ENCODE data around the gene NUTM2F.
A peak's percentile ranks its signal among the peaks of the same experiment; 100 is the strongest.
"Not testable (repeated sequence)": the region's sequence is repeated elsewhere in the genome, so short reads cannot be mapped to it uniquely, and the experiment has no call there.

Gene NUTM2F

DNA sequence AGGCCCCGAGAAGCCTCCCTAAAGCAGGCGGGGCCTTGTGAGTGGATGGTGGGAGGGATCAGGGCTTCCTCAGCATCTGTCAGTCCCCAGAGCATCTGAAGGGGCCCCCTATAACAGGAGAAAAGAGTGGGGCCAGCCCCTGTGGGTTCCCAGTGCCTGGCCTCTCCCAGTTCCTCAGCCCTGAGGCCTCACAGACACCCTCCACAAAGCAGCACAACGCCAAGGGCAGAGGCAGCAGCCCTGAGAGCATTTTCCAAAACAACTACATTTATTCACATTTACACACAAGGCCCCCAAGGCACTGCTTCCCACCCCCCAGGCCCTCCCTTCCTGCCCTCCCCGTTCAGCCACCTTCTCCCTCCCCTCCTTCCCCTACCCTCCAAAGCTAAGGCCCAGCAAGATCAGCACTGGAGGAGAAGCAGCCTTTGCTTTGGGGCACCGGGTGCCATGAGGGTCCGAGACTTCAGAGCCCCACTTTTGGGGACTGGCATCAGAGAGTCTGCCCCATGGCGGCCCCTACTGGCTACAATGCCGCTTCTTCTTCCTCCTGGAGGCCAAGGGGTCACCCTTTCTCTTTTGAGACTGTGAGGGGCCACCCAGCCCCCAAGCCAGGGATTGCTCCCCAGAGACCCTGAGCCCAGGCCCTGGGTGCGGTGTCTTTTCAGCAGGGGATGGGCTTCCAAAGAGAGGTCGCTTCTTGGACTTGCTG is 10.3 kb downstream of the NUTM2F start:
- H3K4me3 ChIP-seq (ENCODE audit: low read length); DNase-seq (ENCODE audit: low read depth): not testable (repeated sequence)

DNA sequence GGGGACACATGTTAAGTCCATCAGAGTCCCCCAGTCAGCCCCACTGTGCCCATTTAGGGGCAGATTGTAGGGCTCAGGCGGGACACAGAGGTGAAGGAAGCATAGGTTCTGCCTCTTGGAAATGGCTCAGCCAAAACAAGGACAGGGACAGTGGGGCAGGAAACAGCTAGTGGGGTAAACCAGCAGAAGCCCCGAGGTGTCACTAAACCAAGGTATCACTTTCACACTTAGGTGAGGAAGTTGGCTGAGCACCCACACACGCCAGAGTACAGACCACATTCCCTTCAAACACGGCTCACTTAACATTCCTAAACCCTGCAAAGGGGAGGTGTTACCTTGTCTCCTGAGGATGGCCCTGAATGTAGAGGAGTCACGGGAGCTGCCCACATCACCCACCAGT is 12.2 kb downstream of the NUTM2F start:
- H3K4me3 ChIP-seq (ENCODE audit: low read length); DNase-seq (ENCODE audit: low read depth): not testable (repeated sequence)

- not testable (repeated sequence) for H3K4me3 ChIP-seq (ENCODE audit: low read length); DNase-seq (ENCODE audit: low read depth)
Measured at GRCh38 chr9:94315034-94315984, 13.1 kb downstream of the NUTM2F start.

DNA sequence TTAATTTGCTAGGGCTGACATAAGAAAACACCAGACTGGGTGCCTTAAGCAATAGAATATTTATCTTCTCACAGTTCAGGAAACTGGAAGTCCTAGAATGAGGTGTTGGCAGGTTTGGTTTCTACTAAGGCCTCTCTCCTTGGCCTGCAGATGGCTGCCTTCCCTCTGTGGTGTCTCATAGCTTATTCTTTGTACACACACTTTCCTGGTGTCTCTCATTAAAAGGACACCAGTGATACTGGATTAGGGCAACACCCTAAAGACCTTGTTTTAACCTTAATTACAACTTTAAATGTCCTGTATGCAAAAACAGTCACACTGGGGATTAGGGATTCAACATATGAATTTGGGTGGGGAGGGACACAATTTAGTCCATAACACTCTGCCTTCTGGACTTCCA is 25.1 kb downstream of the NUTM2F start:
- TF ChIP-seq, protein P1, sequence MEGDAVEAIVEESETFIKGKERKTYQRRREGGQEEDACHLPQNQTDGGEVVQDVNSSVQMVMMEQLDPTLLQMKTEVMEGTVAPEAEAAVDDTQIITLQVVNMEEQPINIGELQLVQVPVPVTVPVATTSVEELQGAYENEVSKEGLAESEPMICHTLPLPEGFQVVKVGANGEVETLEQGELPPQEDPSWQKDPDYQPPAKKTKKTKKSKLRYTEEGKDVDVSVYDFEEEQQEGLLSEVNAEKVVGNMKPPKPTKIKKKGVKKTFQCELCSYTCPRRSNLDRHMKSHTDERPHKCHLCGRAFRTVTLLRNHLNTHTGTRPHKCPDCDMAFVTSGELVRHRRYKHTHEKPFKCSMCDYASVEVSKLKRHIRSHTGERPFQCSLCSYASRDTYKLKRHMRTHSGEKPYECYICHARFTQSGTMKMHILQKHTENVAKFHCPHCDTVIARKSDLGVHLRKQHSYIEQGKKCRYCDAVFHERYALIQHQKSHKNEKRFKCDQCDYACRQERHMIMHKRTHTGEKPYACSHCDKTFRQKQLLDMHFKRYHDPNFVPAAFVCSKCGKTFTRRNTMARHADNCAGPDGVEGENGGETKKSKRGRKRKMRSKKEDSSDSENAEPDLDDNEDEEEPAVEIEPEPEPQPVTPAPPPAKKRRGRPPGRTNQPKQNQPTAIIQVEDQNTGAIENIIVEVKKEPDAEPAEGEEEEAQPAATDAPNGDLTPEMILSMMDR (IDR thresholded peaks at IDR 0.05; ENCODE audit: insufficient read depth, low read depth, low read length, missing control alignments): no peak
- no peak for DNase-seq (ENCODE audit: low read depth)

DNA sequence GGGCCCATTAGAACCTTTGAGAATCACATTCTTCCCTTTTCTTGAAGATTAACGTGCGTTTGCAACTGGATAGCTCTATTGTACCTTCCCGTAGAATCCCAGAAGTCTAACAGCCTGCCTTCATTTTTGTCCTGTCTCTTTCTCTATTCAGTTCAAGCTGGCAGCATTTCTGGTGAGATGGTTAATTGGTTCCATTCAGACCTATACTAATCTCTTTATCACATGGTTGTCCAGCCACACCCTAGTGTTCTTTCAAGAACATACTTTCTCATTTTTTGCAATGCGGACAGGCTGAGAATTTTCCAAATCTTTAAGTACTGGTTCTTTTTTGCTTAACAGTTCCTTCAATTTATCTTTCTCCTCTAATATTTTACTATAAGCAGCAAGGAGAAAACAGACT is 26.0 kb downstream of the NUTM2F start:
- DNase-seq (ENCODE audit: low read depth): no peak
- H3K4me3 ChIP-seq (ENCODE audit: low read length): no peak overlapping the region
- TF ChIP-seq, protein P1 (IDR thresholded peaks at IDR 0.05; ENCODE audit: insufficient read depth, low read depth, low read length, missing control alignments): no peak

More for the DNA sequence above, 25.1 kb downstream of the NUTM2F start:
- no peak overlapping the region for H3K4me3 ChIP-seq (ENCODE audit: low read length)

- DNase-seq (ENCODE audit: low read depth): no peak
- no peak overlapping the region for H3K4me3 ChIP-seq (ENCODE audit: low read length)
- TF ChIP-seq, protein P1 (IDR thresholded peaks at IDR 0.05; ENCODE audit: insufficient read depth, low read depth, low read length, missing control alignments): no peak
Measured at GRCh38 chr9:94301583-94301982, 26.9 kb downstream of the NUTM2F start.

DNA sequence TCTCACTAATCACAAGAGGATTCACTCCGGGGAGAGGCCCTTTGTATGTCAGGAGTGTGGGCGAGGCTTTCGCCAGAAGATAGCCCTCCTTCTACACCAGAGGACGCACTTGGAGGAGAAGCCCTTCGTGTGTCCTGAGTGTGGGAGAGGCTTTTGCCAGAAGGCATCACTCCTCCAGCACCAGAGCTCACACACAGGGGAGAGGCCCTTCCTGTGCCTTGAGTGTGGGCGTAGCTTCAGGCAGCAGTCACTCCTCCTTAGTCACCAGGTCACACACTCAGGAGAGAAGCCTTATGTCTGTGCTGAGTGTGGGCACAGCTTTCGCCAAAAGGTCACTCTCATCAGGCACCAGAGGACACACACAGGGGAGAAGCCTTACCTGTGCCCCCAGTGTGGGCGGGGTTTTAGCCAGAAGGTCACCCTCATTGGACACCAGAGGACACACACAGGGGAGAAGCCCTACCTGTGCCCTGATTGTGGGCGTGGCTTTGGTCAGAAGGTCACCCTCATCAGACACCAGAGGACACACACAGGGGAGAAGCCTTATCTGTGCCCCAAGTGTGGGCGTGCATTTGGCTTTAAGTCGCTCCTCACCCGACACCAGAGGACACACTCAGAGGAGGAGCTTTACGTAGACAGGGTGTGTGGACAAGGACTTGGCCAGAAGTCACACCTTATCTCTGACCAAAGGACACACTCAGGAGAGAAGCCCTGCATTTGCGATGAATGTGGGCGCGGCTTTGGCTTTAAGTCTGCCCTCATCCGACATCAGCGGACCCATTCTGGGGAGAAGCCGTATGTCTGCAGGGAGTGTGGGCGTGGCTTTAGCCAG is 27.8 kb downstream of the NUTM2F start:
- peak; percentile 42 for DNase-seq (ENCODE audit: low read depth)
- TF ChIP-seq, protein P1 (IDR thresholded peaks at IDR 0.05; ENCODE audit: insufficient read depth, low read depth, low read length, missing control alignments): no peak
- no peak overlapping the region for H3K4me3 ChIP-seq (ENCODE audit: low read length)

- DNase-seq (ENCODE audit: low read depth): no peak
- no peak overlapping the region for H3K4me3 ChIP-seq (ENCODE audit: low read length)
- TF ChIP-seq, protein P1 (IDR thresholded peaks at IDR 0.05; ENCODE audit: insufficient read depth, low read depth, low read length, missing control alignments): no peak
Measured at GRCh38 chr9:94298949-94299599, 29.4 kb downstream of the NUTM2F start.

All from epithelial cell of esophagus (primary cell).